HG03558 (cell line): ENCODE results near the gene ABHD6.
"Not testable (repeated sequence)": the region's sequence is repeated elsewhere in the genome, so short reads cannot be mapped to it uniquely, and the experiment has no call there.

Experiments
- ATAC-seq: cut with Tn5 transposase; IDR thresholded peaks from one replicate; pipeline ENCODE4 v1.9.1; 2021; ENCODE audit warnings: moderate number of reproducible peaks; ENCODE audit not compliant: unreplicated experiment; ENCODE audit errors: extremely low read depth

The ABHD6 gene

DNA sequence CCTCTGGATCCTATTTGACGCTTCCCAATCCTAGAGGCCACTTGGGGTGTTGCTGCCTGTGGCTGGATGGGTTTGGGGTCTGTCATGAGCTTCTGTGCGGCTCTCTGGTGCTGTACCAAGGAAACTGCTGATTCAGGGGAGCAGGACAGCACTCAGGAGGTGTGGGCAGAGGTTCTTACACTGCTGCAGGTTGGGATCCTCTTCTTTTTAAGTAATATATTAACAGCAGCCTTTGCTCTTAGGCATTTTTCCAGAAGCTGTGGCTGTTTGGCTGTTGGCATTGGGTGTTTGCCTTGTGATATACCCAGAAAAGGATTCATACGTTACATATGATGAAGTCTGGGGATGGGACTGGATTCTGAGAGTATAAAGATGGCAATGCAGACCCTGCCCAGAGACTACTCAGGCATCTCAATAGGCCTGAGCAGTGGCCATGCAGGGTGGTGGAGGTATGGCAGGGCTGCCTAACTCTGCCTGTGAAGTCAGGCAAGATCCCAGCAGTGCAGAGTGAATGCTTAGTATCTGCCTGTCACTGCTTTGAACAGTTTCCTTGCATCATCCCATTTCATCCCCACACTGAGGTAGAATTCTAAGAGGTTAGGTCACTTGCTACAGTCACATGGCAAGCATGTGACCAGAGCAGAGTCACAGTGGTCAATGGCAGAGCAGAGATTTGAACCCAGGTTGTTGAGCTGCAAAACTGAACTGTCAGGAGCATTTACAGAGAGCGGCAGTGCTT, 3.9 kb downstream of the ABHD6 start:
- ATAC-seq: no peak

DNA sequence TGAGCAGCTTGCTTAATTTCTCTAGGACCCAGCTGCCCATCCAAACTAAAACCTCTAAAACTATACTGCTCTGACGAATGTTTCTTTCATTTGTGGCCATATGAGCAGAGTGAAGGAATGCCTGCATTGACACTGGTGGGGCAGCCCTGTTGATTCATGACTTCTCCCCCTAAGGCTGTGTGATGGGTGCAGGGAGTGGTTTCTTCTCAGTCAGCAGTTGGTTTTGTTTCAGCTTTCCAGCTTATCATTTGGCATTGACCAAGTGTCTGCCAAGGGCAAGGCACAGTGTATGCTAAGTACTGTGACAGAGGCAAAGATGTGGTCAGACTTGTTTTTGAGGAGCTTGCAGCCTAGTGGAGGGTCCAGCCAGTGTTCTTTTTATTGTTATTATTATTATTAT, 4.7 kb downstream of the ABHD6 start:
- no peak for ATAC-seq

- ATAC-seq: not testable (repeated sequence)
Observed at GRCh38 chr3:58242860-58243259, 5.3 kb downstream of the ABHD6 start.

GRCh38 chr3:58243976-58244585, 6.5 kb downstream of the ABHD6 start:
- ATAC-seq: no peak

DNA sequence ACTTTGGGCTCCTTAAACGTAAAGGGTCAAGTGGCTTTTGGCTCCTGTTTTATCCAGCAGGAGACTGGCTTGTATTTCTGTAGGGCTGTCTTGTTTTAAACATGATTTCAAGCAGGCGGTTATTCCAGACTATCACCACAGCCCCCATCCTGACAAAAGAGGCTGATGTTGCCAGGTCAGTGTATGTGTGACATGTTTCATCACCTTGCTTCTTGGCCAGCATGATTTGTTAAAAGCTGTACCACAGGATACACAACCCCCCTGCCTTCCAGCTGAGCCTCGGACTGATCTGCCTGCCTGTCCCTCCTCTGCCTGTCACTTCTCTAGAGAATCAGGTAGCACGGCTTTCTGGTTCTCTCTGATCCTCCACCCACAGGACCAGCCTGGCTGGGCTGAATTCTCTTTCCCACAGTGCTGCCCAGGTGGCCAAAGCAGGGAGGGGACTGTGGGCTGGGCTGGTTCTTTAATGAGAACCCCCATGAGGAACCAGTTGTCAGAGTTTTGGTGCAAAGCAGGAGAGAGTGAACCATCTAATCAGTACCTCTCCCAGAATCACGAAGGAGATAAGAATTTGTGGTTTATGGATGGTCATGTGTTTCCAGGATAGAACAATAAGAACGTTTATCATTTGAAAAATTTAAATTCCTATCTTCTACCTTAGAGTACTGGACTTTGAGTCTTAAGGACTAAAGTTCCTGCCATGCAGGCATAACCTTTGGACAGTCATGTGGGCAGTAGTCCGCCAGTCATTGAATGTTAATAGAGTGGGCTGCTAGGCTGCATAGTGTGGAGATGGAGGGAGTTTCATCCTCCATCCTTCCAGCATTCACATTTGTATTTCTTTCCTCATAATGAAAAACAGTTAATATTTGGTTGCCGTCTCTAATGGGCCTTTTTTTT, 8.8 kb downstream of the ABHD6 start:
- ATAC-seq: no peak

DNA sequence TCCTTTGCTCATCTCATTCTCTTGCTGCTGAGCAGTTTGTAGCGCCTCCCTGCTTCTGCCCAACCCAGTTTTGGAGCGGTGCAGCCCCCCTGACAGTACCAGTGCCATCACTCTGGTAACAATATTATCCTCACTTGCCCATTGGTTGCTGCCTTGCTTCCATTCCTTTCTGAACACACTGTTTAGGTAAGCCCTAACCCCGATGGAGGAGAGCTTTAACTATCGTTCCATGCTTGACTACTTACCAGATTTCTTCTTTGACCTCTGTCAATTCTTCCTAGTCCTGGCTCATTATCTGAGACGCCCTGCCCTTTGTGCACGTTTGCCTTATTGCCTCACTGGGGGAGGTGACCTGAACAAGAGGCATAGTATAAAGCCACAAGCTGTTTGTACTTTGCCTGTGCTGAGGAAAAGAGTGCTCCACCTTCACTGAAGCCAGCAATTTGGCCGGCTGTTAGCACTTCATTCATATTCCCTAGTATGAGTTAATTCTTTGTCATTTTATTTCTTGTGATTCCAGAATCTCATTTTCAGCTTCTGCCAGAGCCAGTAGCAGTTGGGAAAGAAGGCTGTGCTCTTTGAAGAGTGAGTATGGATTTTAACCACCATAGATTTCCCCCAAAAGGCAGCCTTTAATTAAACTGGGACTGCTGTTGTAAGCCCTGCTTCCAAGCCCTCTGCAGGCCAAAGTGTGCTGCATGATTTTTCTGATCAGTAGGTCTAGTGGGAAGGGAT, 11.9 kb downstream of the ABHD6 start:
- no peak for ATAC-seq

- ATAC-seq: no peak
Observed at GRCh38 chr3:58250093-58250707, 12.6 kb downstream of the ABHD6 start.

DNA sequence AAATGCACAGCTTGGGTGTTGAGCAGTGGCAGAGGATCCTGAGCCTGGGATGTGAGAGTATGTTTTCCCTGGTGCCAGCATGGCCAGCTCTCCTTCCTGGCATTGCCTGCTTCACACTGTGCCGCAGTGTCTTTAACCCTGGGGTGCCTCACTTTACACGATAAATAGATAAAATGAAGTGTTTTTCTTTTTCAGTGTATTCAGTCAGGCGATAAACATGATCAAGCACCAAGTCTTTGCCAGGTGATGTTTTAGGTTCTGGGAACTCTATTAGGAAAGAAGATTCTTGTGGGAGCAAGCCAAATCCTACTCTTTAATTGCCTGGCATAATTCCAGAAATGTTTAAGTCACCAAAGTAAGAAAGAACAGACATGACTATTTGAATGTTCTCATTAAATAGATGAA, 14.0 kb downstream of the ABHD6 start:
- no peak for ATAC-seq

- ATAC-seq: no peak
Observed at GRCh38 chr3:58254144-58254543, 16.6 kb downstream of the ABHD6 start.

GRCh38 chr3:58256061-58256460, 18.5 kb downstream of the ABHD6 start:
- no peak for ATAC-seq

DNA sequence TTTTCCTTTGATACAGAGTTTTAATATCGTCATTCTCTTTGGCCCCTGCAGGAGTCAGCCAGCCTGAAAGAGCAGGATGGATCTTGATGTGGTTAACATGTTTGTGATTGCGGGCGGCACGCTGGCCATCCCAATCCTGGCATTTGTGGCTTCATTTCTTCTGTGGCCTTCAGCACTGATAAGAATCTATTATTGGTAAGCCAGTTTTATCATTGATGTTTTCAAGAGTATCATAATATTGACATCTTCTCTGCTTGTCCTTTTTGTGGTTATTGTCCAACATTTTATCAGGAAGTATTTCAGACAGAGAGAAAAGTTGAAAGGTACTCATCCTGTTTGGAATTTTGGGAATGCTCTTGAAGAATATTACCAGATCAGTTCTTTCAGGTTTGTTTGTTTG, 18.9 kb downstream of the ABHD6 start:
- ATAC-seq: no peak

DNA sequence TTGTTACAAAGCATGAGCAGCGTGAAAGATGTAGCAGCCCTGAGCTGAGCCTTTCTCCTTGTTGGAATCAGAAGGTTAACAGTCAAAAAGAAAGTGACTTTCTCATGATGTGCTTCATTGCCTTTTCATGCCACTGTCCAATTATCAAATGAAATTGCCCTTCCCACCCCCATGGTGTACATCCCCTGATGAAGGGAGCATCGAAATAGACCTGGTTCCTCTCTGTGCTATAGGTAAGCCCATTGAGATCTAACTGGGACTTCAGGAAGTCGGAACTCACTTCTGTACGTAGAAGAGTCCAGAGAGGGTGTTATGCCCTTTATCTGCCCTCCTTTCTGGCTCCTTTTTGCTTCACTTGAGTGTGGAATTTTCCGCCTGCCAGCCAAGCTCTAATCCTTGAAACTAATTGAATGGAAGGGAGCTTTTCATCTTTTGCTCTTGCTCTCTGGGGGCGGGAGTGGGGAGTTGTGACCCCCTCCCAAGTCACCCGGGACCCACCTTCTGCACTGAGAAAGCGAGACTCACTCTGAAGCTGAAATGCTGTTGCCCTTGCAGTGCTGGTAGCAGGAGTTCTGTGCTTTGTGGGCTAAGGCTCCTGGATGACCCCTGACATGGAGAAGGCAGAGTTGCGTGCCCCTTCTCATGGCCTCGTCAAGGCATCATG, 20.9 kb downstream of the ABHD6 start:
- no peak for ATAC-seq

GRCh38 chr3:58260261-58260731, 22.7 kb downstream of the ABHD6 start:
- no peak for ATAC-seq

GRCh38 chr3:58260733-58261132, 23.1 kb downstream of the ABHD6 start:
- ATAC-seq: no peak

GRCh38 chr3:58261954-58262666, 24.5 kb downstream of the ABHD6 start:
- peak; percentile 56 for ATAC-seq

- ATAC-seq: no peak
Observed at GRCh38 chr3:58266577-58266976, 29.0 kb downstream of the ABHD6 start.

DNA sequence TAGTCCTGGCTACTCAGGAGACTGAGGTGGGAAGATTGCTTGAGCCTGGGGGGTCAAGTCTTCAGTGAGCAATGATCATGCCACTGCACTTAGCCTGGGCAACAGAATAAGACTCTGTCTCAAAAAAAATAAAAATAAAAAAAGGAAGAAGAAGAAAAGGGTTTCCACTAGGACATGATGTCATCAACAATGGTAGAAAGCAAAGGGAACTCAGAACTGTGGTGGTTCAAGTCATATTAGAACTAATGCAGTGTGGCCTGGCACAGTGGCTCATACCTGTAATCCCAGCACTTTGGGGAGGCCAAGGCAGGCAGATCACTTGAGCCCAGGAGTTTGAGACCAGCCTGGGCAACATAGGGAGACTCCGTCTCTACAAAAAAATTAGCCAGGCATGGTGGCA, 30.0 kb downstream of the ABHD6 start:
- ATAC-seq: not testable (repeated sequence)

DNA sequence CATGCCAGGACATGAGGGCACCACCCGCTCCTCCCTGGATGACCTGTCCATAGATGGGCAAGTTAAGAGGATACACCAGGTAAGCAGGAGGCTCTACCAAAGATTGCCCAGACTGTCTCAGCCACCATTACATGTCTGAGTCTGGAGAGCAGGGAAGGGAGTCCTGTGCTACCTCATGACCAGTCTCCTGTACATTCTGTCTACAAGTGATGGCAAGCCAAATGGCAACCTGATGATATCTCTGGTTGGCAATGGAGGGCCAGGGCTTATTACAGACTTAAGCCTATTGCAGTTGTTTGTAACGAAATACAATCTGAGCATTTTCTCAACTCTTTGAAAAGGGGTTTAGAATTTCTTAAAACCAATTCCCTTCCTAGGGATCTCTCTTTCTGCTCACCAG, 31.8 kb downstream of the ABHD6 start:
- no peak for ATAC-seq

DNA sequence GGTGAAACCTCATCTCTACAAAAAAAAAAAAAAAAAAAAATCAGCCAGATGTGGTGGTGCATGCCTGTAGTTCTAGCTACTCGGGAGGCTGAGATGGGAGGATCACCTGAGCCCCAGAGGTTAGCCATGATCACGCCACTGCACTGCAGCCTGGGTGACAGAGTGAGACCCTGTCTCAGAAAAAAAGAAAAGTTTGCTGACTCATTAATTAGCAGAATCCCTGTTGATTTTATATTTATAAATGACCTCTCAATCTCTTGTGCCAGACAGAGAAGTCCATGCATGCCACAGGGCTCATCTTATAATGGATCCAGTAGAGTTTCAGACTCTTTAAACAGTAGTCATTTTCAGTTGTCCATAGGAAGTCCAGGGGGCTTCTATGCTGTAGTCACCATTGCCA, 32.9 kb downstream of the ABHD6 start:
- ATAC-seq: no peak
